ENCODE data around the gene TPT1. TPM values are rescaled to one million over a fixed set of nuclear protein-coding genes. Genes with fewer than 3 reads are reported as not detected.

TPT1 gene
- polyA plus RNA-seq, 3 donors: 2,102 to 5,638 (median 2,493) TPM

- H3K27me3 ChIP-seq (ENCODE audit: control insufficient read depth in 2 of 2, insufficient read depth in 2 of 2, low read length in 2 of 2): no peaks in the 10 kb centered on the region
- H3K79me2 ChIP-seq (ENCODE audit: insufficient read depth, low read length): no peaks in the 10 kb centered on the region
- no peak overlapping the region for H3K4me2 ChIP-seq (replicated peaks; ENCODE audit: extremely low read depth, low read length, poor library complexity, severe bottlenecking)
- H3K4me1 ChIP-seq (ENCODE audit: control insufficient read depth in 1 of 2, insufficient read depth in 2 of 2, low read length in 2 of 2): peaks cover 11 to 15% of the 10 kb centered on the region in 2 donors
- no peak overlapping the region for H2AFZ ChIP-seq (ENCODE audit: insufficient read depth, low read depth, low read length, poor library complexity, severe bottlenecking)
- peaks cover 0 to 5% (median 3%) of the 10 kb centered on the region in 7 donors for H3K9me3 Mint-ChIP-seq
- TF ChIP-seq CTCF (IDR thresholded peaks at IDR 0.05): no peak
- H3K9ac ChIP-seq (ENCODE audit: insufficient read depth, low read length, poor library complexity, severe bottlenecking): no peak overlapping the region
- peaks cover 37% of the 10 kb centered on the region for H3K4me1 Mint-ChIP-seq
- WGBS (ENCODE audit: insufficient coverage): 0% methylated on average over 1 of the region's 2 CpGs
- peaks cover 8 to 11% of the 10 kb centered on the region in 2 donors for H3K36me3 Mint-ChIP-seq
- no peaks in the 10 kb centered on the region for H4K20me1 ChIP-seq (ENCODE audit: insufficient read depth, low read length)
- H3K4me3 ChIP-seq (replicated peaks in 1 of 3; ENCODE audit: low read depth in 2 of 3, low read length in 3 of 3): no peak overlapping the region
- H3K27ac ChIP-seq (ENCODE audit: low read depth in 1 of 2, low read length in 2 of 2): no peak overlapping the region
- peaks cover 2 to 7% (median 7%) of the 10 kb centered on the region in 3 donors for H3K27me3 Mint-ChIP-seq (ENCODE audit: low read depth in 3 of 3)
- no peaks in the 10 kb centered on the region for H3K9me3 ChIP-seq (replicated peaks in 1 of 2; ENCODE audit: control insufficient read depth in 1 of 2, insufficient read depth in 1 of 2, low read length in 2 of 2)
- H3K27ac Mint-ChIP-seq: peak overlapping the region; percentile 53 to 88 (median 76)
- peak; percentile 83 to 98 (median 90) for DNase-seq
- no peaks in the 10 kb centered on the region for H3K36me3 ChIP-seq (replicated peaks in 1 of 2; ENCODE audit: control insufficient read depth in 1 of 2, insufficient read depth in 2 of 2, low read length in 2 of 2)
- intact Hi-C loops (cut with micrococcal nuclease): no loop called here
- H3K4me3 Mint-ChIP-seq: no peak overlapping the region
Observed at GRCh38 chr13:45367358-45367757, 26.4 kb upstream of the TPT1 start.

- intact Hi-C loops (cut with micrococcal nuclease): no loop called here
- WGBS (ENCODE audit: insufficient coverage): 100% methylated on average over 1 of the region's 4 CpGs
- no peak for DNase-seq
- Histone ChIP-seq H4K20me1 (ENCODE audit: insufficient read depth, low read length) (no peaks in the 10 kb centered on the region), H3K27me3 (ENCODE audit: control insufficient read depth in 2 of 2, insufficient read depth in 2 of 2, low read length in 2 of 2) (no peaks in the 10 kb centered on the region), H3K27ac (ENCODE audit: low read depth in 1 of 2, low read length in 2 of 2) (no peak overlapping the region), H3K9ac (ENCODE audit: insufficient read depth, low read length, poor library complexity, severe bottlenecking) (no peak overlapping the region), H3K9me3 (replicated peaks in 1 of 2; ENCODE audit: control insufficient read depth in 1 of 2, insufficient read depth in 1 of 2, low read length in 2 of 2) (no peaks in the 10 kb centered on the region), H3K4me3 (replicated peaks in 1 of 3; ENCODE audit: low read depth in 2 of 3, low read length in 3 of 3) (no peak overlapping the region), H3K4me2 (replicated peaks; ENCODE audit: extremely low read depth, low read length, poor library complexity, severe bottlenecking) (no peak overlapping the region), H3K79me2 (ENCODE audit: insufficient read depth, low read length) (no peaks in the 10 kb centered on the region), H3K4me1 (ENCODE audit: control insufficient read depth in 1 of 2, insufficient read depth in 2 of 2, low read length in 2 of 2) (peaks cover 5 to 9% of the 10 kb centered on the region in 2 donors), H3K36me3 (replicated peaks in 1 of 2; ENCODE audit: control insufficient read depth in 1 of 2, insufficient read depth in 2 of 2, low read length in 2 of 2) (no peaks in the 10 kb centered on the region), H2AFZ (ENCODE audit: insufficient read depth, low read depth, low read length, poor library complexity, severe bottlenecking) (no peak overlapping the region)
- Mint-ChIP-seq H3K4me3 (no peak overlapping the region), H3K27me3 (ENCODE audit: low read depth in 3 of 3) (peaks cover 0 to 2% (median 1%) of the 10 kb centered on the region in 3 donors), H3K36me3 (peaks cover 11 to 15% of the 10 kb centered on the region in 2 donors), H3K27ac (peak overlapping the region in 1 of 7 donors; percentile 45), H3K9me3 (peaks cover 0 to 6% (median 4%) of the 10 kb centered on the region in 7 donors), H3K4me1 (peaks cover 26% of the 10 kb centered on the region)
- TF ChIP-seq CTCF (IDR thresholded peaks at IDR 0.05): no peak
Observed at GRCh38 chr13:45365558-45365885, 24.5 kb upstream of the TPT1 start.
